Esophagus muscularis mucosa (tissue), 4 donors: ENCODE results near the gene RBBP6. TPM values are rescaled to one million over a fixed set of nuclear protein-coding genes. Genes with fewer than 3 reads are reported as not detected.
"Not testable (repeated sequence)": the region's sequence is repeated elsewhere in the genome, so short reads cannot be mapped to it uniquely, and the experiment has no call there.

ENCODE experiments used
- DNase-seq: peaks from one replicate; pipeline ENCODE4 v3.0.0-alpha.2; 2017; ENCODE audit errors: extremely low spot score
- H3K27ac ChIP-seq, 4 donors: fragments of 200-600 bp; sonication (generic); replicated peaks in 1 of 4; 1 replicate in 3 of 4; 2 replicates in 1 of 4; pipeline ENCODE4 v1.5.1; 2016 to 2019; ENCODE audit warnings: mild to moderate bottlenecking in 1 of 4
- H3K27me3 ChIP-seq, 4 donors: fragments of 200-600 bp; sonication (generic); one replicate each; pipeline versions ENCODE4 v1.5.1 to v1.6.0; 2016 to 2019
- H3K36me3 ChIP-seq, 4 donors: fragments of 200-600 bp; sonication (generic); one replicate each; pipeline ENCODE4 v1.5.1; 2016 to 2019
- H3K4me1 ChIP-seq, 4 donors: fragments of 200-600 bp; sonication (generic); one replicate each; pipeline ENCODE4 v1.5.1; 2016 to 2019
- H3K4me3 ChIP-seq, 4 donors: fragments of 200-600 bp; sonication (generic); 1 replicate in 2 of 4; 2 replicates in 2 of 4; pipeline ENCODE4 v1.5.1; 2016 to 2019; ENCODE audit warnings: mild to moderate bottlenecking in 4 of 4, moderate library complexity in 1 of 4
- H3K9me3 ChIP-seq, 4 donors: fragments of 200-600 bp; sonication (generic); 1 replicate in 3 of 4; 2 replicates in 1 of 4; pipeline ENCODE4 v1.5.1; 2016 to 2019
- CTCF ChIP-seq, 3 experiments: fragments of 200-600 bp in 2 of 3; fragments of 450-650 bp in 1 of 3; sonication (generic) in 2 of 3; IDR thresholded peaks; one replicate each; pipeline ENCODE4 v1.5.1; 2017 to 2019; ENCODE audit warnings: antibody characterized with exemption in 3 of 3, mild to moderate bottlenecking in 2 of 3, moderate library complexity in 1 of 3
- EP300 ChIP-seq: sonication (generic); formaldehyde crosslinking; IDR thresholded peaks from one replicate; pipeline ENCODE4 v1.6.1; 2017; ENCODE audit warnings: antibody characterized with exemption
- POLR2A ChIP-seq: fragments of 450-650 bp; IDR thresholded peaks from one replicate; pipeline ENCODE4 v1.6.1; 2017; ENCODE audit warnings: antibody characterized with exemption, moderate library complexity, mild to moderate bottlenecking, low read depth
- POLR2AphosphoS5 ChIP-seq, 2 donors: sonication (generic); formaldehyde crosslinking; IDR thresholded peaks; one replicate each; pipeline ENCODE4 v1.6.1; 2017; ENCODE audit warnings: antibody characterized with exemption in 2 of 2
- WGBS: methylation state at CpG from one replicate; pipeline ENCODE4 v1.1.5; 2018; 5-methylcytosine and 5-hydroxymethylcytosine counted together
- intact Hi-C: fragments of 100-400 bp; cut with DNase I; formaldehyde crosslinking; loops from one replicate; pipeline ENCODE4 v1.15.1; 2023
- total RNA-seq, 4 donors: library from RNA; depleted of rRNA; stranded (reverse); fragments of >200 nt; gene quantifications; one replicate each; pipeline versions ENCODE4 v1.1.0 to v1.2.1, GENCODE V29; 2016

Gene RBBP6
- total RNA-seq, 4 donors from 2014 or later, result 45.7 to 89.0 (median 53.1) TPM

GRCh38 chr16:24573141-24573540 is 33.8 kb downstream of the RBBP6 start:
- Histone ChIP-seq H3K27me3 (no peaks in the 10 kb centered on the region), H3K9me3 (no peaks in the 10 kb centered on the region), H3K4me3 (no peak overlapping the region), H3K4me1 (peaks cover 0 to 4% (median 0%) of the 10 kb centered on the region in 4 donors), H3K27ac (no peak overlapping the region), H3K36me3 (peaks cover 28 to 46% (median 43%) of the 10 kb centered on the region in 4 donors)
- TF ChIP-seq POLR2AphosphoS5 (IDR thresholded peaks at IDR 0.05) (no peak), CTCF (IDR thresholded peaks at IDR 0.05) (no peak), EP300 (no peak), POLR2A (no peak)
- intact Hi-C loops, result no loop called here
- DNase-seq, result no peak
- 85% methylated on average over 6 of the region's 6 CpGs for WGBS

GRCh38 chr16:24574515-24575485 is 35.4 kb downstream of the RBBP6 start:
- H3K27ac ChIP-seq, H3K9me3 ChIP-seq, DNase-seq, intact Hi-C loops, H3K27me3 ChIP-seq, H3K4me3 ChIP-seq: not testable (repeated sequence)
- peaks cover 0 to 10% (median 0%) of the 10 kb centered on the region in 4 donors for H3K4me1 ChIP-seq
- WGBS, result 98% methylated on average over 36 of the region's 66 CpGs
- H3K36me3 ChIP-seq, result peaks cover 11 to 31% (median 26%) of the 10 kb centered on the region in 4 donors

- Histone ChIP-seq H3K36me3 (peaks cover 7 to 21% (median 17%) of the 10 kb centered on the region in 4 donors), H3K4me1 (peaks cover 0 to 10% (median 2%) of the 10 kb centered on the region in 4 donors)
- H3K27me3 ChIP-seq, DNase-seq, H3K9me3 ChIP-seq, H3K27ac ChIP-seq, H3K4me3 ChIP-seq, intact Hi-C loops: not testable (repeated sequence)
- 85% methylated on average over 4 of the region's 4 CpGs for WGBS
These were observed 36.4 kb downstream of the RBBP6 start for GRCh38 chr16:24575791-24576190.

- intact Hi-C loops, result no loop called here
- Histone ChIP-seq H3K27ac (peak overlapping the region in 1 of 4 donors; percentile 27), H3K36me3 (peaks cover 0 to 7% (median 3%) of the 10 kb centered on the region in 4 donors), H3K9me3 (no peaks in the 10 kb centered on the region), H3K4me1 (peaks cover 0 to 10% (median 2%) of the 10 kb centered on the region in 4 donors), H3K4me3 (no peak overlapping the region), H3K27me3 (no peaks in the 10 kb centered on the region)
- no peak for DNase-seq
- TF ChIP-seq POLR2A (no peak), POLR2AphosphoS5 (IDR thresholded peaks at IDR 0.05) (no peak), EP300 (no peak), CTCF (IDR thresholded peaks at IDR 0.05) (no peak)
- WGBS, result 88% methylated on average over 11 of the region's 11 CpGs
These were observed 37.8 kb downstream of the RBBP6 start for GRCh38 chr16:24577167-24577566.

GRCh38 chr16:24580665-24581064 is 41.3 kb downstream of the RBBP6 start:
- H3K4me1 ChIP-seq, result peaks cover 0 to 10% (median 2%) of the 10 kb centered on the region in 4 donors
- no peaks in the 10 kb centered on the region for H3K27me3 ChIP-seq
- H3K4me3 ChIP-seq, result no peak overlapping the region
- TF ChIP-seq POLR2AphosphoS5 (IDR thresholded peaks at IDR 0.05), result no peak
- peak; percentile 42 to 54 (median 49) for TF ChIP-seq CTCF (IDR thresholded peaks at IDR 0.05)
- H3K27ac ChIP-seq, result no peak overlapping the region
- 43% methylated on average over 5 of the region's 5 CpGs for WGBS
- intact Hi-C loops, result loop anchor here (10.0 kb wide), 1 partner anchor 104 kb away; no protein-coding TSS in a partner anchor
- no peaks in the 10 kb centered on the region for H3K9me3 ChIP-seq
- DNase-seq, result no peak
- H3K36me3 ChIP-seq, result no peaks in the 10 kb centered on the region
